Measurements from ENCODE around the gene LRCOL1. TPM values are rescaled to one million over a fixed set of nuclear protein-coding genes. Genes with fewer than 3 reads are reported as not detected.

Gene LRCOL1
- total RNA-seq, 1 experiment from 2014 or later: not detected

- BruUV-seq (replicated peaks): no TSS peak
- intact Hi-C loops (cut with micrococcal nuclease): no loop called here
- no peak for TF ChIP-seq SP1 (IDR thresholded peaks at IDR 0.05; ENCODE audit: low read depth)
- TF ChIP-seq FOSL1 (IDR thresholded peaks at IDR 0.05; ENCODE audit: low read depth): no peak
- TF ChIP-seq ATF3 (IDR thresholded peaks at IDR 0.05): no peak
- no peak for TF ChIP-seq SRF (IDR thresholded peaks at IDR 0.05; ENCODE audit: low read depth)
- no peak for TF ChIP-seq CEBPB (IDR thresholded peaks at IDR 0.05; ENCODE audit: low read depth)
- TF ChIP-seq ELF1 (IDR thresholded peaks at IDR 0.05; ENCODE audit: borderline replicate concordance, low read depth): no peak
- no peak for TF ChIP-seq EZH2 (IDR thresholded peaks at IDR 0.05)
- no peak for TF ChIP-seq MAX (IDR thresholded peaks at IDR 0.05)
- no peak for TF ChIP-seq JUND (IDR thresholded peaks at IDR 0.05)
- TF ChIP-seq POLR2AphosphoS5 (IDR thresholded peaks at IDR 0.05; ENCODE audit: low read depth, low read length): no peak
- TF ChIP-seq REST (IDR thresholded peaks at IDR 0.05; ENCODE audit: low read depth): no peak
- no peak for TF ChIP-seq TCF7L2 (IDR thresholded peaks at IDR 0.05; ENCODE audit: borderline replicate concordance, extremely low read depth, insufficient read depth, insufficient read length)
- TF ChIP-seq POLR2A (IDR thresholded peaks at IDR 0.05; ENCODE audit: borderline replicate concordance, extremely low read depth, insufficient read depth, insufficient read length): no peak
- no peak for TF ChIP-seq YY1 (IDR thresholded peaks at IDR 0.05; ENCODE audit: extremely low read depth, insufficient replicate concordance, low read depth, low read length)
- Histone ChIP-seq H3K9me3 (ENCODE audit: control insufficient read depth in 1 of 2, insufficient read depth in 1 of 2, low read depth in 1 of 2, low read length in 2 of 2) (no peaks in the 10 kb centered on the region), H3K4me2 (ENCODE audit: low read length) (no peak overlapping the region), H3K79me2 (ENCODE audit: insufficient read depth, low read length) (no peaks in the 10 kb centered on the region), H3K27me3 (ENCODE audit: insufficient read depth, low read length) (no peaks in the 10 kb centered on the region), H3K36me3 (ENCODE audit: control insufficient read depth in 1 of 2, insufficient read depth in 2 of 2, low read length in 2 of 2) (no peaks in the 10 kb centered on the region), H3K9me2 (ENCODE audit: insufficient read depth) (no peaks in the 10 kb centered on the region), H3K9ac (ENCODE audit: low read length) (no peak overlapping the region), H3K4me1 (ENCODE audit: control insufficient read depth in 1 of 2, insufficient read depth in 2 of 2, low read length in 2 of 2) (peaks cover 2 to 7% of the 10 kb centered on the region in 2 experiments; a peak in 3 of 4 replicates), H4K20me1 (ENCODE audit: insufficient read depth) (no peaks in the 10 kb centered on the region; the same call in 1 of the 2 replicates), H3K4me3 (replicated peaks in 1 of 2; ENCODE audit: low read depth in 1 of 2, low read length in 2 of 2) (no peak overlapping the region), H3K27ac (ENCODE audit: low read depth, low read length) (no peak overlapping the region), H2AFZ (ENCODE audit: low read depth, low read length, poor library complexity, severe bottlenecking) (no peak overlapping the region)
- CTCF ChIA-PET: no interaction called here
- ATAC-seq (no peak), DNase-seq (ENCODE audit: low read depth, low spot score) (no peak)
- POLR2A ChIA-PET: no interaction called here
- RAD21 ChIA-PET (ENCODE audit: low non-redundant PET in 1 of 2, low total read pairs in 2 of 2, uncharacterized antibody in 2 of 2, unreplicated experiment in 2 of 2): no interaction called here
Measured at GRCh38 chr12:132588821-132589669, 21.3 kb downstream of the LRCOL1 start.
